HG02884 (cell line): ENCODE results near the gene TM7SF2.

Source experiments
- ATAC-seq: cut with Tn5 transposase; IDR thresholded peaks from one replicate; pipeline ENCODE4 v1.9.1; 2021; ENCODE audit warnings: mild to moderate bottlenecking, moderate library complexity; ENCODE audit not compliant: unreplicated experiment

The TM7SF2 gene

GRCh38 chr11:65089621-65090020, 22.1 kb upstream of the TM7SF2 start:
- no peak for ATAC-seq

GRCh38 chr11:65090628-65091027, 21.0 kb upstream of the TM7SF2 start:
- ATAC-seq = no peak

- ATAC-seq = no peak
Observed at GRCh38 chr11:65095427-65095826, 16.2 kb upstream of the TM7SF2 start.

- peak; percentile 75 for ATAC-seq
Observed at GRCh38 chr11:65095974-65096806, 15.5 kb upstream of the TM7SF2 start, which contains the start of gene VPS51. Gene VPS51 (plus strand): TSS chr11:65096214. CDS start chr11:65096251, 37 bp downstream.

- no peak for ATAC-seq
Observed at GRCh38 chr11:65096926-65097325, 14.7 kb upstream of the TM7SF2 start.

GRCh38 chr11:65100674-65101350, 10.9 kb upstream of the TM7SF2 start:
- no peak for ATAC-seq

- ATAC-seq = no peak
Observed at GRCh38 chr11:65102142-65103095, 9.3 kb upstream of the TM7SF2 start.

GRCh38 chr11:65103476-65103875, 8.2 kb upstream of the TM7SF2 start:
- ATAC-seq = no peak

GRCh38 chr11:65104628-65105027, 7.0 kb upstream of the TM7SF2 start:
- ATAC-seq = no peak

- ATAC-seq = no peak
Observed at GRCh38 chr11:65107078-65107477, 4.6 kb upstream of the TM7SF2 start.

GRCh38 chr11:65107751-65108468, 3.8 kb upstream of the TM7SF2 start:
- ATAC-seq = no peak

GRCh38 chr11:65108469-65109123, 3.1 kb upstream of the TM7SF2 start:
- no peak for ATAC-seq

- no peak for ATAC-seq
Observed at GRCh38 chr11:65109231-65110198, 2.2 kb upstream of the TM7SF2 start.

- ATAC-seq = no peak
Observed at GRCh38 chr11:65110354-65110861, 1.3 kb upstream of the TM7SF2 start.

- ATAC-seq = no peak
Observed at GRCh38 chr11:65111159-65111743, 421 bp upstream of the TM7SF2 start.

GRCh38 chr11:65112546-65113360, 1.1 kb downstream of the TM7SF2 start:
- ATAC-seq = no peak

- ATAC-seq = no peak
Observed at GRCh38 chr11:65113361-65113756, 1.7 kb downstream of the TM7SF2 start.
